Brain microvascular endothelial cell (primary cell): ENCODE results near the gene VSTM1.
A peak's percentile ranks its signal among the peaks of the same experiment; 100 is the strongest.

ENCODE experiments used
- DNase-seq: peaks from one replicate; pipeline ENCODE4 v3.0.0-alpha.2; 2020
- H3K27ac ChIP-seq: fragments of 250-450 bp; sonication (Bioruptor Pico); 2 replicates; pipeline ENCODE4 v1.5.1; 2020; ENCODE audit warnings: mild to moderate bottlenecking, moderate library complexity
- H3K27me3 ChIP-seq: fragments of 250-450 bp; sonication (Bioruptor Pico); replicated peaks from 2 replicates; pipeline ENCODE4 v1.5.1; 2020; ENCODE audit warnings: mild to moderate bottlenecking
- H3K36me3 ChIP-seq: fragments of 250-450 bp; sonication (Bioruptor Pico); replicated peaks from 2 replicates; pipeline ENCODE4 v1.5.1; 2020; ENCODE audit warnings: mild to moderate bottlenecking
- H3K4me3 ChIP-seq: 2 replicates; pipeline ENCODE4 v1.5.1; 2011; ENCODE audit warnings: low read depth, mild to moderate bottlenecking, control low read depth, low read length, moderate library complexity
- in situ Hi-C: cut with HindIII; loops from 2 replicates; pipeline ENCODE4 v1.10.0; 2017; ENCODE audit warnings: low sequenced_read_pairs, low pct_ligation_motif_present
- TF ChIP-seq, protein P1 (sequence below): IDR thresholded peaks from 2 replicates; pipeline ENCODE4 v1.5.1; 2011; ENCODE audit warnings: low read depth, mild to moderate bottlenecking, moderate library complexity, low read length, control low read depth, inconsistent platforms; ENCODE audit errors: missing control alignments

The VSTM1 gene

DNA sequence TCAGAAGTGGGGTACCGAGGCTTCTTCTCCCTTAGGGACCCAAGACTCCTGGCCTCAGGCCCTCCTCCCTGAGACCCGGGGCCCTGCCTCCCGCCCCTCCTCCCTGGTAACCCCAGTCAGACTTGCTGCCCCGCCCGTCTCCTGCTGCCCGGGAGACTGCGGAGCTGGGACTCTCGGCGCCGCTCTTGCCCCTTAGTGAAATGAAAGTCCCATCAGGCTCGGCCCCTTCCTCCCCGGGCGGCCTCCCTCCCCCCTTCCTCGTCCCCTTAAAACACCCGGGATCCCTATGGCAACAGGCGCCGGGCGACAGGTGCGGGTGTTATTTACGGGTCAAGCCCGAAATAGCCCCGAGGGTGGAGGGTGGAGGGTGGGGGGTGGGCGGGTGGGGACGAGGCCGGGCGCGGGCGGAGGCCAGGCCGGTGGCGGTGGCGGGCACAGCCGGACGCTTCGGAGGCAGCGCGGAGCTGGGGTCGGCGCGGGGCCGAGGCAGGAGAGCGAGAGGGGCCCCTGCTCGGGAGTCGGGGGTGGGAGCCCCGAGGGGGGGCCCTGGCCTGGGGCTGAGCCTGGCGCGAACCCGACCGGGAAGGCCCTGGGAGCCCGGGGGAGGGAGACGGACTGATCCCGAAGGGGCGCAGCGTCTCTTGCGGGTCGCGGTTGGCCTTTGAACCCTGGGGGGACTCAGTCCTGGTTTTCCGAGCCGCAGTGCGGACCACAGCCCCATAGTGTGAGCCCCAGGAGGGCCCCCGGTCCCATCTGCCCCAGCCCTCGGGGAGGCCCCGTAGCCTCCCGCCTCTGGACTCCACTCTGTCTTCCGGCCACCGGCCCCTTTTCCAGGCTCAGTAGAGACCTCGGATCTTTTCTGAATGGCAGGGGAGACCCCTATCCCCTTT is 72.2 kb downstream of the VSTM1 start, which contains the start of gene CACNG6:
Gene CACNG6 (plus strand): TSS at position 414 of the 890 bp plus-strand sequence. CDS start 1,241 bp downstream, outside the sequence.
- H3K27me3 ChIP-seq, result peaks cover 9% of the 10 kb centered on the region
- H3K36me3 ChIP-seq, result no peaks in the 10 kb centered on the region
- DNase-seq, result no peak
- H3K27ac ChIP-seq, result no peak within 1 kb of the TSS
- peak within 1 kb of the TSS; percentile 29 for H3K4me3 ChIP-seq
- in situ Hi-C loops, result no loop called here
- TF ChIP-seq, protein P1, sequence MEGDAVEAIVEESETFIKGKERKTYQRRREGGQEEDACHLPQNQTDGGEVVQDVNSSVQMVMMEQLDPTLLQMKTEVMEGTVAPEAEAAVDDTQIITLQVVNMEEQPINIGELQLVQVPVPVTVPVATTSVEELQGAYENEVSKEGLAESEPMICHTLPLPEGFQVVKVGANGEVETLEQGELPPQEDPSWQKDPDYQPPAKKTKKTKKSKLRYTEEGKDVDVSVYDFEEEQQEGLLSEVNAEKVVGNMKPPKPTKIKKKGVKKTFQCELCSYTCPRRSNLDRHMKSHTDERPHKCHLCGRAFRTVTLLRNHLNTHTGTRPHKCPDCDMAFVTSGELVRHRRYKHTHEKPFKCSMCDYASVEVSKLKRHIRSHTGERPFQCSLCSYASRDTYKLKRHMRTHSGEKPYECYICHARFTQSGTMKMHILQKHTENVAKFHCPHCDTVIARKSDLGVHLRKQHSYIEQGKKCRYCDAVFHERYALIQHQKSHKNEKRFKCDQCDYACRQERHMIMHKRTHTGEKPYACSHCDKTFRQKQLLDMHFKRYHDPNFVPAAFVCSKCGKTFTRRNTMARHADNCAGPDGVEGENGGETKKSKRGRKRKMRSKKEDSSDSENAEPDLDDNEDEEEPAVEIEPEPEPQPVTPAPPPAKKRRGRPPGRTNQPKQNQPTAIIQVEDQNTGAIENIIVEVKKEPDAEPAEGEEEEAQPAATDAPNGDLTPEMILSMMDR, result no peak
